Mesodermal cell (in vitro differentiated cells): ENCODE results near the gene METTL3.
A peak's percentile ranks its signal among the peaks of the same experiment; 100 is the strongest.

Experiments used
- H3K27ac ChIP-seq: 2 replicates; pipeline ENCODE4 v1.7.0; 2013; ENCODE audit warnings: mild to moderate bottlenecking, low read depth, low read length, moderate library complexity; ENCODE audit not compliant: severe bottlenecking
- H3K36me3 ChIP-seq: 2 replicates; pipeline ENCODE4 v1.7.1; 2013; ENCODE audit warnings: mild to moderate bottlenecking, low read length, moderate library complexity; ENCODE audit not compliant: control insufficient read depth, insufficient read depth
- H3K4me1 ChIP-seq: one replicate; pipeline ENCODE4 v1.7.1; 2013; ENCODE audit warnings: mild to moderate bottlenecking, low read length; ENCODE audit not compliant: insufficient read depth, control insufficient read depth, poor library complexity, severe bottlenecking
- H3K4me3 ChIP-seq: 2 replicates; pipeline ENCODE4 v1.7.0; 2013; ENCODE audit warnings: low read length, control low read depth, mild to moderate bottlenecking; ENCODE audit not compliant: insufficient read depth, poor library complexity, severe bottlenecking; ENCODE audit errors: extremely low read depth
- H3K9me3 ChIP-seq: 2 replicates; pipeline ENCODE4 v1.7.1; 2013; ENCODE audit warnings: mild to moderate bottlenecking, low read length, moderate library complexity; ENCODE audit not compliant: control insufficient read depth
- WGBS, 2 experiments: methylation state at CpG; one replicate each; pipeline ENCODE4 v1.1.5; 2013; ENCODE audit warnings: missing lambda C conversion rate in 2 of 2; ENCODE audit not compliant: insufficient coverage in 2 of 2; 5-methylcytosine and 5-hydroxymethylcytosine counted together

The METTL3 gene

GRCh38 chr14:21539189-21539940, 28.2 kb upstream of the METTL3 start:
- no peaks in the 10 kb centered on the region for H3K36me3 ChIP-seq
- peak overlapping the region; percentile 13 for H3K27ac ChIP-seq
- H3K4me3 ChIP-seq: no peak overlapping the region
- no peaks in the 10 kb centered on the region for H3K9me3 ChIP-seq
- peaks cover 8% of the 10 kb centered on the region for H3K4me1 ChIP-seq
- no CpG with 5 or more reads among the region's 3 CpGs for WGBS, 2 experiments

GRCh38 chr14:21537090-21537424, 25.9 kb upstream of the METTL3 start:
- WGBS, 2 experiments: 3% methylated on average over 3 of the region's 3 CpGs
- H3K27ac ChIP-seq: peak overlapping the region; percentile 36
- no peaks in the 10 kb centered on the region for H3K9me3 ChIP-seq
- H3K4me1 ChIP-seq: peaks cover 8% of the 10 kb centered on the region
- H3K4me3 ChIP-seq: peak overlapping the region; percentile 58
- H3K36me3 ChIP-seq: no peaks in the 10 kb centered on the region

- H3K4me1 ChIP-seq: peaks cover 8% of the 10 kb centered on the region
- 0 to 1% methylated on average over 14 to 17 of the region's 25 CpGs for WGBS, 2 experiments
Measured at GRCh38 chr14:21536418-21537089, 25.4 kb upstream of the METTL3 start.

GRCh38 chr14:21535545-21536417, 24.6 kb upstream of the METTL3 start:
- Histone ChIP-seq H3K4me1 (peaks cover 8% of the 10 kb centered on the region), H3K9me3 (no peaks in the 10 kb centered on the region), H3K27ac (peak overlapping the region; percentile 69), H3K36me3 (no peaks in the 10 kb centered on the region), H3K4me3 (peak overlapping the region; percentile 58)
- 0 to 11% methylated on average over 2 to 4 of the region's 6 CpGs for WGBS, 2 experiments

More at GRCh38 chr14:21536418-21537089, 25.4 kb upstream of the METTL3 start:
- Histone ChIP-seq H3K27ac (peak overlapping the region; percentile 69), H3K36me3 (no peaks in the 10 kb centered on the region), H3K9me3 (no peaks in the 10 kb centered on the region), H3K4me3 (peak overlapping the region; percentile 58)

- H3K4me3 ChIP-seq: no peak overlapping the region
- WGBS, 2 experiments: 16 to 18% methylated on average over 4 of the region's 4 CpGs
- no peaks in the 10 kb centered on the region for H3K36me3 ChIP-seq
- no peaks in the 10 kb centered on the region for H3K9me3 ChIP-seq
- H3K4me1 ChIP-seq: peaks cover 8% of the 10 kb centered on the region
- no peak overlapping the region for H3K27ac ChIP-seq
Measured at GRCh38 chr14:21534576-21534975, 23.4 kb upstream of the METTL3 start.

- Histone ChIP-seq H3K27ac (no peak overlapping the region), H3K4me3 (no peak overlapping the region), H3K4me1 (peaks cover 12% of the 10 kb centered on the region)
Measured at GRCh38 chr14:21533294-21533693, 22.2 kb upstream of the METTL3 start.

GRCh38 chr14:21529515-21529914, 18.4 kb upstream of the METTL3 start:
- Histone ChIP-seq H3K27ac (no peak overlapping the region), H3K9me3 (no peaks in the 10 kb centered on the region), H3K4me1 (peaks cover 16% of the 10 kb centered on the region), H3K36me3 (peaks cover 9% of the 10 kb centered on the region), H3K4me3 (no peak overlapping the region)
- no CpG with 5 or more reads among the region's 1 CpG for WGBS, 2 experiments

More at GRCh38 chr14:21533294-21533693, 22.2 kb upstream of the METTL3 start:
- no peaks in the 10 kb centered on the region for H3K9me3 ChIP-seq
- no peaks in the 10 kb centered on the region for H3K36me3 ChIP-seq

- H3K4me3 ChIP-seq: no peak overlapping the region
- peaks cover 18% of the 10 kb centered on the region for H3K36me3 ChIP-seq
- H3K9me3 ChIP-seq: no peaks in the 10 kb centered on the region
- peaks cover 16% of the 10 kb centered on the region for H3K4me1 ChIP-seq
- WGBS, 2 experiments: 87 to 89% methylated on average over 2 to 4 of the region's 4 CpGs
- H3K27ac ChIP-seq: no peak overlapping the region
Measured at GRCh38 chr14:21528381-21529348, 17.5 kb upstream of the METTL3 start.

GRCh38 chr14:21527318-21527679, 16.2 kb upstream of the METTL3 start:
- Histone ChIP-seq H3K36me3 (peaks cover 25% of the 10 kb centered on the region), H3K4me1 (peaks cover 16% of the 10 kb centered on the region), H3K27ac (peak overlapping the region; percentile 77), H3K9me3 (no peaks in the 10 kb centered on the region), H3K4me3 (no peak overlapping the region)
- WGBS, 2 experiments: no CpG with 5 or more reads among the region's 1 CpG
